Heart right ventricle (tissue), 16 donors: Measurements from ENCODE around the gene CRYL1. TPM values are rescaled to one million over a fixed set of nuclear protein-coding genes. Genes with fewer than 3 reads are reported as not detected.

Source experiments
- ATAC-seq, 8 donors: fragments of 200-7000 bp; cut with Tn5 transposase; one replicate each; pipeline ENCODE4 v1.9.1; 2020; ENCODE audit warnings: mild to moderate bottlenecking in 8 of 8, moderate library complexity in 8 of 8, moderate number of reproducible peaks in 1 of 8
- DNase-seq, 2 donors: peaks; one replicate each; pipeline ENCODE4 v3.0.0-alpha.2; 2020
- H3K27ac ChIP-seq, 10 donors: fragments of 200-600 bp; sonication (generic) in 2 of 10; one replicate each; pipeline versions ENCODE4 v1.5.0 to v1.8.0; 2020 to 2022; ENCODE audit warnings: mild to moderate bottlenecking in 3 of 10
- H3K27me3 ChIP-seq, 7 donors: fragments of 200-600 bp; one replicate each; pipeline ENCODE4 v1.8.0; 2021 to 2022; ENCODE audit warnings: mild to moderate bottlenecking in 2 of 7
- H3K36me3 ChIP-seq, 9 donors: fragments of 200-600 bp; sonication (generic) in 1 of 9; one replicate each; pipeline versions ENCODE4 v1.5.0 to v1.8.0; 2020 to 2022; ENCODE audit warnings: mild to moderate bottlenecking in 2 of 9
- H3K4me1 ChIP-seq, 9 donors: fragments of 200-600 bp; sonication (generic) in 1 of 9; one replicate each; pipeline versions ENCODE4 v1.5.0 to v1.8.0; 2020 to 2022; ENCODE audit warnings: mild to moderate bottlenecking in 4 of 9
- H3K4me3 ChIP-seq, 10 donors: fragments of 200-600 bp; sonication (generic) in 2 of 10; one replicate each; pipeline versions ENCODE4 v1.5.0 to v1.8.0; 2020 to 2022; ENCODE audit warnings: mild to moderate bottlenecking in 7 of 10, moderate library complexity in 2 of 10
- H3K9me3 ChIP-seq, 11 donors: fragments of 200-600 bp in 10 of 11; sonication (generic) in 2 of 11; one replicate each; pipeline versions ENCODE4 v1.5.0 to v1.8.0; 2013 to 2022; ENCODE audit warnings: mild to moderate bottlenecking in 2 of 11, control low read depth in 1 of 11, moderate library complexity in 1 of 11
- CTCF ChIP-seq, 9 donors: fragments of 200-600 bp; sonication (generic) in 2 of 9; IDR thresholded peaks; one replicate each; pipeline versions ENCODE4 v1.5.0 to v1.8.0; 2021 to 2022; ENCODE audit warnings: antibody characterized with exemption in 9 of 9, mild to moderate bottlenecking in 5 of 9, moderate library complexity in 1 of 9
- WGBS, 2 donors: extraction: QIAGEN DNeasy Blood & Tissue Kit; methylation state at CpG; one replicate each; pipeline ENCODE4 v1.1.7; 2013; ENCODE audit warnings: inconsistent platforms in 1 of 2; 5-methylcytosine and 5-hydroxymethylcytosine counted together
- intact Hi-C, 10 donors: fragments of 100-400 bp; cut with DNase I; formaldehyde crosslinking; loops; one replicate each; pipeline versions ENCODE4 v1.11.1 to v1.14.2; 2022
- microRNA-seq, 2 donors: library from miRNA; unstranded; fragments of <30 nt; microRNA quantifications; one replicate each; pipeline ENCODE4 v1.2.0, GENCODE V29; 2021
- polyA plus RNA-seq, 2 donors: library from polyadenylated mRNA; stranded (reverse); fragments of 200-250 nt; gene quantifications; one replicate each; pipeline ENCODE4 v1.2.3, GENCODE V29; 2013
- total RNA-seq, 10 donors: library from RNA; stranded (reverse); fragmentation: NEBNext Ultra II Directional in 3 of 10; extraction: Animal tissue kit (Norgen Biotek cat#: 25700) in 3 of 10; gene quantifications; one replicate each; pipeline versions ENCODE4 v1.2.1 to v1.2.4, GENCODE V29; 2021 to 2023
- donor health status: Arrhythmogenic right ventricular cardiomyopathy.
- donor health status: ischemic (EF 13 %, LVEDD 7.1; RV severe dilation, severe dysfunction).
- donor health status: healthy with polysubstance abuse.
- donor health status: DM: no; HTN: yes; CAD: no.
- donor health status: DM: no; HTN: no; CAD: no.
- donor health status: ischemic (EF 25% LVEDD 6.9; RV normal size, moderate dysfunction).
- donor health status: ischemic (EF 25% LVEDD 5.7; RV mildly dilated, moderate dysfunction).
- donor health status: healthy.
- donor health status: DM: yes; HTN: yes; CAD: no.
- donor health status: Ischemic cardiomyopathy.
- donor health status: ischemic (EF 35%, LVEDD 5.7; RV mildly dilated, moderate dysfunction).
- donor health status: nonischemic (EF 11% LVEDD 7.7; RV severe dilation, severe dysfunction).
- donor health status: DM: yes; HTN: yes; CAD: no.
- donor health status: PGD.
- donor health status: ischemic (EF 29% LVEDD 5.4; RV normal size, mild dysfunction).
- donor health status: nonischemic (EF 23%, LVEDD 6.1; RV moderate dilation, normal function).

The CRYL1 gene
- total and polyA plus RNA-seq, 12 donors = 10.1 to 27.3 (median 23.2) TPM

- intact Hi-C loops = no loop called here
- no peak for ATAC-seq
- Histone ChIP-seq H3K27me3 (no peaks in the 10 kb centered on the region), H3K4me3 (no peak overlapping the region), H3K9me3 (no peaks in the 10 kb centered on the region), H3K4me1 (peaks cover 0 to 23% (median 0%) of the 10 kb centered on the region in 9 donors), H3K36me3 (no peaks in the 10 kb centered on the region), H3K27ac (no peak overlapping the region)
- TF ChIP-seq CTCF (IDR thresholded peaks at IDR 0.05) = no peak
- DNase-seq = no peak
- 92 to 98% methylated on average over 3 of the region's 3 CpGs for WGBS, 2 donors
These were observed 170.9 kb downstream of the CRYL1 start for GRCh38 chr13:20354722-20355121.

DNA sequence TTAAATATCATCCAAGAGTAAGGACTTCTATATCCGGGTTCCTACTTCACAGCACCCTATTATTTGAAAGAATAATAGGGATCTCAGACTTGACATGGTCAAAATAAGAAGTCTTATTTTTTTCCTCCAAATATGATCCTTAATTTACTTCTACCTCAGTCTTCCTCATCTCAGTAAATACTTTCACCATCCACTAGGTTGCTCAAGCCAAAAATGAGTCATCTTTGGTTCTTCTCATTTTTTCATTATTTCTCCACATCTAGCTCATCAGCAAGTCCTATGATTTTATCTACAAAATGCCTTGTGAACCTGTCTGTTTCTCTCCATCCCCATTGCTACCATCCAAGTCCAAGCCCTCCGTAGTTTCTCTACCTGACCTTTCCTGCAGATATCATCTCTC, 171.7 kb downstream of the CRYL1 start:
- no peaks in the 10 kb centered on the region for H3K9me3 ChIP-seq
- DNase-seq (no peak), ATAC-seq (no peak)
- no peaks in the 10 kb centered on the region for H3K36me3 ChIP-seq
- intact Hi-C loops = no loop called here
- WGBS, 2 donors = 95% methylated on average over 2 of the region's 2 CpGs
- peak in 1 of 9 donors; percentile 28 for TF ChIP-seq CTCF (IDR thresholded peaks at IDR 0.05)
- H3K4me1 ChIP-seq = peaks cover 0 to 23% (median 0%) of the 10 kb centered on the region in 9 donors
- H3K4me3 ChIP-seq = no peak overlapping the region
- H3K27me3 ChIP-seq = no peaks in the 10 kb centered on the region
- no peak overlapping the region for H3K27ac ChIP-seq

Small RNA genes lying within 50 kb of the gene (microRNA-seq; reads per million reads assigned to microRNA genes)
- 0 reads per million in 2 donors for gene MIR4499

Other genes with a start within 250 kb of the CRYL1 start
- 10 to 100 TPM in 2 of 10 donors, 1 to 10 TPM in 8; 6.4 to 13.6 (median 7.6) TPM for gene IFT88, start 41.3 kb upstream of the CRYL1 start, total RNA-seq
- gene IFT88, start 41.3 kb upstream of the CRYL1 start, polyA plus RNA-seq = 1 to 10 TPM; 5.9 to 6.4 TPM
- 1 to 10 TPM in 5 of 10 donors, under 1 TPM in 5; 0.30 to 2.2 (median 1.0) TPM for gene IL17D, start 177.8 kb upstream of the CRYL1 start, total RNA-seq
- gene IL17D, start 177.8 kb upstream of the CRYL1 start, polyA plus RNA-seq = under 1 TPM; 0.51 to 0.72 TPM
- 1 to 10 TPM; 6.1 to 9.9 (median 7.9) TPM for gene EEF1AKMT1, start 248.1 kb upstream of the CRYL1 start, total RNA-seq
- 10 to 100 TPM in 1 of 2 donors, 1 to 10 TPM in 1; 9.1 to 10.2 TPM for gene EEF1AKMT1, start 248.1 kb upstream of the CRYL1 start, polyA plus RNA-seq